WTC11 (cell line): Measurements from ENCODE around the gene U2AF1L4. TPM values are rescaled to one million over a fixed set of nuclear protein-coding genes. Genes with fewer than 3 reads are reported as not detected.
A peak's percentile ranks its signal among the peaks of the same experiment; 100 is the strongest.

Experiments
- ATAC-seq: fragments of 200-7000 bp; cut with Tn5 transposase; 2 replicates; pipeline ENCODE4 v1.10.0; 2021; ENCODE audit warnings: mild to moderate bottlenecking, moderate library complexity
- CTCF ChIA-PET: fragments of 300-600 bp; sonication (Branson Sonifier 250); formaldehyde crosslinking; loops from one replicate; lab custom pipeline; 2021; ENCODE audit warnings: antibody characterized with exemption; lab: Charles Lee
- POLR2A ChIA-PET: fragments of 350-600 bp; sonication (Branson Sonifier 250); formaldehyde crosslinking; loops from one replicate; lab custom pipeline; 2021; ENCODE audit warnings: antibody characterized with exemption; lab: Charles Lee
- DNase-seq: peaks from one replicate; pipeline ENCODE4 v3.0.0; 2021; ENCODE audit warnings: low spot score
- H3K27ac Mint-ChIP-seq: 2 replicates; pipeline ENCODE4 v1.8.0; 2021; ENCODE audit warnings: mixed read lengths
- H3K27me3 Mint-ChIP-seq: 2 replicates; pipeline ENCODE4 v1.8.0; 2021; ENCODE audit warnings: low read depth, mild to moderate bottlenecking, moderate library complexity, mixed read lengths
- H3K36me3 Mint-ChIP-seq: 2 replicates; pipeline ENCODE4 v1.8.0; 2021; ENCODE audit warnings: mixed read lengths
- H3K4me1 Mint-ChIP-seq: 2 replicates; pipeline ENCODE4 v1.8.0; 2022; ENCODE audit warnings: mixed read lengths
- H3K4me3 Mint-ChIP-seq: 2 replicates; pipeline ENCODE4 v1.8.0; 2021; ENCODE audit warnings: mild to moderate bottlenecking, moderate library complexity, mixed read lengths
- H3K9me3 Mint-ChIP-seq: 2 replicates; pipeline ENCODE4 v1.8.0; 2021; ENCODE audit warnings: mixed read lengths
- ELF4 ChIP-seq: sonication (generic); formaldehyde crosslinking; IDR thresholded peaks from 2 replicates; pipeline ENCODE4 v1.8.1; 2022; ENCODE audit warnings: low read depth, mild to moderate bottlenecking, moderate library complexity, missing genetic modification reagents
- ESRRA ChIP-seq: sonication (generic); formaldehyde crosslinking; IDR thresholded peaks from 2 replicates; pipeline ENCODE4 v1.8.1; 2022; ENCODE audit warnings: mild to moderate bottlenecking, missing genetic modification reagents, borderline replicate concordance
- FOXK1 ChIP-seq: sonication (generic); formaldehyde crosslinking; IDR thresholded peaks from 2 replicates; pipeline ENCODE4 v1.8.0; 2022; ENCODE audit warnings: mild to moderate bottlenecking, moderate library complexity, missing genetic modification reagents
- NFYB ChIP-seq: sonication (generic); formaldehyde crosslinking; conservative IDR thresholded peaks from 2 replicates; pipeline ENCODE4 v1.8.0; 2022; ENCODE audit warnings: low read depth, missing genetic modification reagents
- NR3C1 ChIP-seq: sonication (generic); formaldehyde crosslinking; conservative IDR thresholded peaks from 2 replicates; pipeline ENCODE4 v1.8.1; 2023; ENCODE audit warnings: low read depth, mild to moderate bottlenecking, missing genetic modification reagents
- PRRX2 ChIP-seq: fragments of 250-450 bp; sonication (Bioruptor Pico); IDR thresholded peaks from 2 replicates; pipeline ENCODE4 v1.8.0; 2021; ENCODE audit warnings: mild to moderate bottlenecking
- RORB ChIP-seq: fragments of 250-450 bp; sonication (Bioruptor Pico); IDR thresholded peaks from 2 replicates; pipeline ENCODE4 v1.9.0; 2021; ENCODE audit warnings: mild to moderate bottlenecking
- SOX15 ChIP-seq: fragments of 250-450 bp; sonication (Bioruptor Pico); IDR thresholded peaks from 2 replicates; pipeline ENCODE4 v1.9.0; 2021; ENCODE audit warnings: mild to moderate bottlenecking
- SP1 ChIP-seq: sonication (generic); formaldehyde crosslinking; conservative IDR thresholded peaks from 2 replicates; pipeline ENCODE4 v1.8.1; 2022; ENCODE audit warnings: missing genetic modification reagents
- TCF7 ChIP-seq: sonication (generic); formaldehyde crosslinking; IDR thresholded peaks from 2 replicates; pipeline ENCODE4 v1.8.0; 2022; ENCODE audit warnings: mild to moderate bottlenecking, low read depth, missing genetic modification reagents, moderate library complexity
- TEAD4 ChIP-seq: sonication (generic); formaldehyde crosslinking; IDR thresholded peaks from 2 replicates; pipeline ENCODE4 v1.8.0; 2022; ENCODE audit warnings: mild to moderate bottlenecking, missing genetic modification reagents
- ZNF232 ChIP-seq: sonication (generic); formaldehyde crosslinking; IDR thresholded peaks from 2 replicates; pipeline ENCODE4 v1.8.0; 2022; ENCODE audit warnings: mild to moderate bottlenecking, missing genetic modification reagents
- ZNF396 ChIP-seq: fragments of 250-450 bp; sonication (Bioruptor Pico); IDR thresholded peaks from 2 replicates; pipeline ENCODE4 v1.8.0; 2021; ENCODE audit warnings: mild to moderate bottlenecking, moderate library complexity, borderline replicate concordance
- ZNF416 ChIP-seq: fragments of 250-450 bp; sonication (Bioruptor Pico); IDR thresholded peaks from 2 replicates; pipeline ENCODE4 v1.9.0; 2021; ENCODE audit warnings: mild to moderate bottlenecking, inconsistent platforms
- ZNF671 ChIP-seq: fragments of 250-450 bp; sonication (Bioruptor Pico); IDR thresholded peaks from 2 replicates; pipeline ENCODE4 v1.8.0; 2021; ENCODE audit warnings: mild to moderate bottlenecking
- total RNA-seq: library from RNA; stranded (reverse); gene quantifications from 3 replicates; pipeline ENCODE4 v1.2.3, GENCODE V29; 2021
- TF ChIP-seq, protein P1 (sequence below): sonication (generic); formaldehyde crosslinking; IDR thresholded peaks from 2 replicates; pipeline ENCODE4 v1.8.1; 2023; ENCODE audit warnings: mild to moderate bottlenecking, moderate library complexity, missing genetic modification reagents
- TF ChIP-seq, protein P2 (sequence below): sonication (generic); formaldehyde crosslinking; conservative IDR thresholded peaks from 2 replicates; pipeline ENCODE4 v1.8.1; 2022; ENCODE audit warnings: mild to moderate bottlenecking, missing genetic modification reagents
- TF ChIP-seq, protein P3 (sequence below): sonication (generic); formaldehyde crosslinking; IDR thresholded peaks from 2 replicates; pipeline ENCODE4 v1.8.1; 2022; ENCODE audit warnings: low read depth, missing genetic modification reagents, borderline replicate concordance
- TF ChIP-seq, protein P4 (sequence below): sonication (generic); formaldehyde crosslinking; IDR thresholded peaks from 2 replicates; pipeline ENCODE4 v1.8.0; 2023; ENCODE audit warnings: missing genetic modification reagents
- TF ChIP-seq, protein P5 (sequence below): fragments of 250-450 bp; sonication (Bioruptor Pico); IDR thresholded peaks from 2 replicates; pipeline ENCODE4 v1.9.0; 2021; ENCODE audit warnings: moderate library complexity, mild to moderate bottlenecking, inconsistent platforms, borderline replicate concordance
- TF ChIP-seq, protein P6 (sequence below): sonication (generic); formaldehyde crosslinking; IDR thresholded peaks from 2 replicates; pipeline ENCODE4 v1.8.1; 2023; ENCODE audit warnings: mild to moderate bottlenecking, missing genetic modification reagents, borderline replicate concordance
- TF ChIP-seq, protein P7 (sequence below): sonication (generic); formaldehyde crosslinking; IDR thresholded peaks from 2 replicates; pipeline ENCODE4 v1.8.1; 2022; ENCODE audit warnings: missing genetic modification reagents, borderline replicate concordance

The U2AF1L4 gene
- total RNA-seq, 1 experiment from 2014 or later = 20.9 TPM

DNA sequence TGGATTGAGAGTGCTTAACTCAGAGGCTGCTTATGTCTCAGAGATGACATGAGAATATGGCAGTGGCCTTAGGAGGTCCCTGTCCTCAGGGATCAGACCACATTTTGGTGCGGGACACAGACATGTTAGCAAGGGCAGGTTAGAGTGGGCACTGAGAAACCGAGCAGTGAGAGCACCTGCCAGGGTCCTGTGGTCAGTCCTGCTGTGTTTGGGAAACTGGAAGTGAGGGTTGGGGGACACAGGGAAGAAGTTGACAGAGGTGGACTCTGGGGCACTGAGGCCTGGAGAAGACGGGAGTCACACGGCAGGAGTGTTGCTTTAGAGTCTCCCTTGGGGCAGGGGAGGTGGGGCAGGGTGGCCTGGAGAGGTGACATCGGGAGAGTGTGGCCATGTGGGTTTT, 10.3 kb downstream of the U2AF1L4 start:
- CTCF ChIA-PET = no interaction called here
- POLR2A ChIA-PET = no interaction called here
- H3K27me3 Mint-ChIP-seq = no peaks in the 10 kb centered on the region
- no peak for TF ChIP-seq NR3C1 (CRISPR knock-in tag)
- TF ChIP-seq, protein P1, sequence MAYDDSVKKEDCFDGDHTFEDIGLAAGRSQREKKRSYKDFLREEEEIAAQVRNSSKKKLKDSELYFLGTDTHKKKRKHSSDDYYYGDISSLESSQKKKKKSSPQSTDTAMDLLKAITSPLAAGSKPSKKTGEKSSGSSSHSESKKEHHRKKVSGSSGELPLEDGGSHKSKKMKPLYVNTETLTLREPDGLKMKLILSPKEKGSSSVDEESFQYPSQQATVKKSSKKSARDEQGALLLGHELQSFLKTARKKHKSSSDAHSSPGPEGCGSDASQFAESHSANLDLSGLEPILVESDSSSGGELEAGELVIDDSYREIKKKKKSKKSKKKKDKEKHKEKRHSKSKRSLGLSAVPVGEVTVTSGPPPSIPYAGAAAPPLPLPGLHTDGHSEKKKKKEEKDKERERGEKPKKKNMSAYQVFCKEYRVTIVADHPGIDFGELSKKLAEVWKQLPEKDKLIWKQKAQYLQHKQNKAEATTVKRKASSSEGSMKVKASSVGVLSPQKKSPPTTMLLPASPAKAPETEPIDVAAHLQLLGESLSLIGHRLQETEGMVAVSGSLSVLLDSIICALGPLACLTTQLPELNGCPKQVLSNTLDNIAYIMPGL (CRISPR knock-in tag) = no peak
- TF ChIP-seq RORB (CRISPR knock-in tag) = no peak
- TF ChIP-seq, protein P2, sequence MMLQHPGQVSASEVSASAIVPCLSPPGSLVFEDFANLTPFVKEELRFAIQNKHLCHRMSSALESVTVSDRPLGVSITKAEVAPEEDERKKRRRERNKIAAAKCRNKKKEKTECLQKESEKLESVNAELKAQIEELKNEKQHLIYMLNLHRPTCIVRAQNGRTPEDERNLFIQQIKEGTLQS = no peak
- TF ChIP-seq SP1 (CRISPR knock-in tag) = no peak
- no peak for DNase-seq
- no peak for ATAC-seq
- peaks cover 44% of the 10 kb centered on the region for H3K36me3 Mint-ChIP-seq
- no peak overlapping the region for H3K4me3 Mint-ChIP-seq
- no peaks in the 10 kb centered on the region for H3K9me3 Mint-ChIP-seq
- H3K27ac Mint-ChIP-seq = peak overlapping the region; percentile 57; the same call in 1 of the 2 replicates
- peaks cover 2% of the 10 kb centered on the region; the same call in 1 of the 2 replicates for H3K4me1 Mint-ChIP-seq

DNA sequence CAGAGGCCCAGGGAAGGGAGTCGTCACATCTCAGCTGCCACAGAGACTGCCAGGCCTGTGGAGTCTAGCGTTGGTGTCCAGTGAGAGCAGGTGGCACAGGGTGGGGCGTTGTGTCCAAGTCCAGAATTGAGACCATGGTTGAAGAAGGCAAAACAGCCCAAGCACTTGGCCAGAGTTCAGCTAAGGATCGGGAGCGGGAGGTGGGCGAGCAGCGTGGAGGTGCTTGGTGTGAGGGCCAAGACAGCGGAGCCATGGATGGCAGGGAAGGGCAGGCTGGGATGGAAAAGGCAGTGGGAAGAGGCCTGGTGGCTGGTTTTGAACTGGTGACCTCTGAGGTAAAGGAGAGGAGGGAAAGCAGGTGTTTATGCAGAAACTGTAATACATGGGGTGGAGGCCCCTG, 10.9 kb downstream of the U2AF1L4 start:
- Mint-ChIP-seq H3K36me3 (peaks cover 50% of the 10 kb centered on the region), H3K27me3 (no peaks in the 10 kb centered on the region), H3K4me3 (no peak overlapping the region), H3K9me3 (no peaks in the 10 kb centered on the region), H3K4me1 (0 out of 2 replicates have a peak, but pooled peaks cover 2% of the 10 kb centered on the region), H3K27ac (peak overlapping the region; percentile 54; the same call in 1 of the 2 replicates)
- ChIA-PET POLR2A (no interaction called here), CTCF (no interaction called here)
- TF ChIP-seq, protein P3, sequence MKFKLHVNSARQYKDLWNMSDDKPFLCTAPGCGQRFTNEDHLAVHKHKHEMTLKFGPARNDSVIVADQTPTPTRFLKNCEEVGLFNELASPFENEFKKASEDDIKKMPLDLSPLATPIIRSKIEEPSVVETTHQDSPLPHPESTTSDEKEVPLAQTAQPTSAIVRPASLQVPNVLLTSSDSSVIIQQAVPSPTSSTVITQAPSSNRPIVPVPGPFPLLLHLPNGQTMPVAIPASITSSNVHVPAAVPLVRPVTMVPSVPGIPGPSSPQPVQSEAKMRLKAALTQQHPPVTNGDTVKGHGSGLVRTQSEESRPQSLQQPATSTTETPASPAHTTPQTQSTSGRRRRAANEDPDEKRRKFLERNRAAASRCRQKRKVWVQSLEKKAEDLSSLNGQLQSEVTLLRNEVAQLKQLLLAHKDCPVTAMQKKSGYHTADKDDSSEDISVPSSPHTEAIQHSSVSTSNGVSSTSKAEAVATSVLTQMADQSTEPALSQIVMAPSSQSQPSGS (CRISPR knock-in tag) = no peak
- TF ChIP-seq TEAD4 (no peak), ZNF232 (no peak), SOX15 (CRISPR knock-in tag) (no peak), FOXK1 (CRISPR knock-in tag) (no peak), ZNF671 (CRISPR knock-in tag) (no peak), ZNF416 (CRISPR knock-in tag) (no peak), ELF4 (no peak), PRRX2 (CRISPR knock-in tag) (no peak), NFYB (CRISPR knock-in tag) (no peak), ZNF396 (no peak), ESRRA (no peak), TCF7 (CRISPR knock-in tag) (no peak)
- TF ChIP-seq, protein P4, sequence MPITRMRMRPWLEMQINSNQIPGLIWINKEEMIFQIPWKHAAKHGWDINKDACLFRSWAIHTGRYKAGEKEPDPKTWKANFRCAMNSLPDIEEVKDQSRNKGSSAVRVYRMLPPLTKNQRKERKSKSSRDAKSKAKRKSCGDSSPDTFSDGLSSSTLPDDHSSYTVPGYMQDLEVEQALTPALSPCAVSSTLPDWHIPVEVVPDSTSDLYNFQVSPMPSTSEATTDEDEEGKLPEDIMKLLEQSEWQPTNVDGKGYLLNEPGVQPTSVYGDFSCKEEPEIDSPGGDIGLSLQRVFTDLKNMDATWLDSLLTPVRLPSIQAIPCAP (CRISPR knock-in tag) = no peak
- TF ChIP-seq, protein P5, sequence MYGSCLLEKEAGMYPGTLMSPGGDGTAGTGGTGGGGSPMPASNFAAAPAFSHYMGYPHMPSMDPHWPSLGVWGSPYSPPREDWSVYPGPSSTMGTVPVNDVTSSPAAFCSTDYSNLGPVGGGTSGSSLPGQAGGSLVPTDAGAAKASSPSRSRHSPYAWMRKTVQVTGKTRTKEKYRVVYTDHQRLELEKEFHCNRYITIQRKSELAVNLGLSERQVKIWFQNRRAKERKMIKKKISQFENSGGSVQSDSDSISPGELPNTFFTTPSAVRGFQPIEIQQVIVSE (CRISPR knock-in tag) = no peak
- TF ChIP-seq, protein P1 (CRISPR knock-in tag) = no peak
- TF ChIP-seq, protein P6, sequence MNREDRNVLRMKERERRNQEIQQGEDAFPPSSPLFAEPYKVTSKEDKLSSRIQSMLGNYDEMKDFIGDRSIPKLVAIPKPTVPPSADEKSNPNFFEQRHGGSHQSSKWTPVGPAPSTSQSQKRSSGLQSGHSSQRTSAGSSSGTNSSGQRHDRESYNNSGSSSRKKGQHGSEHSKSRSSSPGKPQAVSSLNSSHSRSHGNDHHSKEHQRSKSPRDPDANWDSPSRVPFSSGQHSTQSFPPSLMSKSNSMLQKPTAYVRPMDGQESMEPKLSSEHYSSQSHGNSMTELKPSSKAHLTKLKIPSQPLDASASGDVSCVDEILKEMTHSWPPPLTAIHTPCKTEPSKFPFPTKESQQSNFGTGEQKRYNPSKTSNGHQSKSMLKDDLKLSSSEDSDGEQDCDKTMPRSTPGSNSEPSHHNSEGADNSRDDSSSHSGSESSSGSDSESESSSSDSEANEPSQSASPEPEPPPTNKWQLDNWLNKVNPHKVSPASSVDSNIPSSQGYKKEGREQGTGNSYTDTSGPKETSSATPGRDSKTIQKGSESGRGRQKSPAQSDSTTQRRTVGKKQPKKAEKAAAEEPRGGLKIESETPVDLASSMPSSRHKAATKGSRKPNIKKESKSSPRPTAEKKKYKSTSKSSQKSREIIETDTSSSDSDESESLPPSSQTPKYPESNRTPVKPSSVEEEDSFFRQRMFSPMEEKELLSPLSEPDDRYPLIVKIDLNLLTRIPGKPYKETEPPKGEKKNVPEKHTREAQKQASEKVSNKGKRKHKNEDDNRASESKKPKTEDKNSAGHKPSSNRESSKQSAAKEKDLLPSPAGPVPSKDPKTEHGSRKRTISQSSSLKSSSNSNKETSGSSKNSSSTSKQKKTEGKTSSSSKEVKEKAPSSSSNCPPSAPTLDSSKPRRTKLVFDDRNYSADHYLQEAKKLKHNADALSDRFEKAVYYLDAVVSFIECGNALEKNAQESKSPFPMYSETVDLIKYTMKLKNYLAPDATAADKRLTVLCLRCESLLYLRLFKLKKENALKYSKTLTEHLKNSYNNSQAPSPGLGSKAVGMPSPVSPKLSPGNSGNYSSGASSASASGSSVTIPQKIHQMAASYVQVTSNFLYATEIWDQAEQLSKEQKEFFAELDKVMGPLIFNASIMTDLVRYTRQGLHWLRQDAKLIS = no peak
- TF ChIP-seq, protein P7, sequence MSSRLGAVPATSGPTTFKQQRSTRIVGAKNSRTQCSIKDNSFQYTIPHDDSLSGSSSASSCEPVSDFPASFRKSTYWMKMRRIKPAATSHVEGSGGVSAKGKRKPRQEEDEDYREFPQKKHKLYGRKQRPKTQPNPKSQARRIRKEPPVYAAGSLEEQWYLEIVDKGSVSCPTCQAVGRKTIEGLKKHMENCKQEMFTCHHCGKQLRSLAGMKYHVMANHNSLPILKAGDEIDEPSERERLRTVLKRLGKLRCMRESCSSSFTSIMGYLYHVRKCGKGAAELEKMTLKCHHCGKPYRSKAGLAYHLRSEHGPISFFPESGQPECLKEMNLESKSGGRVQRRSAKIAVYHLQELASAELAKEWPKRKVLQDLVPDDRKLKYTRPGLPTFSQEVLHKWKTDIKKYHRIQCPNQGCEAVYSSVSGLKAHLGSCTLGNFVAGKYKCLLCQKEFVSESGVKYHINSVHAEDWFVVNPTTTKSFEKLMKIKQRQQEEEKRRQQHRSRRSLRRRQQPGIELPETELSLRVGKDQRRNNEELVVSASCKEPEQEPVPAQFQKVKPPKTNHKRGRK (CRISPR knock-in tag) = no peak
- DNase-seq (no peak), ATAC-seq (no peak)
